Activated CD4-positive, alpha-beta T cell treated with anti-CD3 and anti-CD28 coated beads for 36 hours (primary cell): Measurements from ENCODE around the gene KLHDC8A. TPM values are rescaled to one million over a fixed set of nuclear protein-coding genes. Genes with fewer than 3 reads are reported as not detected.

ENCODE experiments used
- total RNA-seq, 2 experiments: library from RNA; stranded (reverse); gene quantifications; one replicate each; pipeline ENCODE4 v1.2.3, GENCODE V29; 2021

KLHDC8A gene
- total RNA-seq, 2 experiments from 2014 or later: not detected

Other genes with a start within 250 kb of the KLHDC8A start
- gene RBBP5, start 234.9 kb downstream of the KLHDC8A start, total RNA-seq: 10 to 100 TPM; 23.1 to 24.3 TPM
- gene DSTYK, start 145.2 kb downstream of the KLHDC8A start, total RNA-seq: 10 to 100 TPM in 1 of 2 experiments, 1 to 10 TPM in 1; 9.4 to 12.3 TPM
- gene TMCC2, start 129.0 kb downstream of the KLHDC8A start, total RNA-seq: 10 to 100 TPM; 10.5 to 11.0 TPM
- gene NUAK2, start 35.2 kb downstream of the KLHDC8A start, total RNA-seq: 1 to 10 TPM; 2.3 to 2.7 TPM
- under 1 TPM; 0.66 to 0.79 TPM for gene LEMD1, start 65.1 kb upstream of the KLHDC8A start, total RNA-seq
- gene BLACAT1, start 99.1 kb upstream of the KLHDC8A start, total RNA-seq: under 1 TPM; 0.25 to 0.32 TPM
- gene CDK18, start 147.7 kb upstream of the KLHDC8A start, total RNA-seq: 1 to 10 TPM; 4.9 to 5.9 TPM